Endothelial cell of umbilical vein (primary cell): ENCODE measurements around the gene IL10RB. TPM values are rescaled to one million over a fixed set of nuclear protein-coding genes. Genes with fewer than 3 reads are reported as not detected.

Experiments used
- BruUV-seq: library from RNA; stranded (reverse); fragments of 400-500 nt; replicated peaks from 2 replicates; lab custom pipeline; 2021; lab: Mats Ljungman, UMichigan
- CTCF ChIA-PET: fragments of 300-600, 350-600 bp; sonication (Branson Sonifier 250); formaldehyde crosslinking; loops from one replicate; lab custom pipeline; 2021; ENCODE audit warnings: antibody characterized with exemption, inconsistent platforms; lab: Charles Lee
- POLR2A ChIA-PET: fragments of 300-600, 350-600 bp; sonication (Branson Sonifier 250); formaldehyde crosslinking; loops from one replicate; lab custom pipeline; 2021; ENCODE audit warnings: antibody characterized with exemption, inconsistent platforms; lab: Charles Lee
- DNase-seq: peaks from one replicate; pipeline ENCODE4 v3.0.0-alpha.2; 2011; ENCODE audit warnings: low read depth, low spot score
- FAIRE-seq: peaks from 2 replicates; lab custom pipeline; 2011; peaks lifted over from hg19 to GRCh38; lab: Jason Lieb, UNC
- H2AFZ ChIP-seq: 2 replicates; pipeline ENCODE4 v1.6.0; 2012; ENCODE audit warnings: low read depth, low read length, control low read depth, inconsistent platforms
- H3K27ac ChIP-seq: 2 replicates; pipeline ENCODE4 v1.5.1; 2011; ENCODE audit warnings: low read depth, mild to moderate bottlenecking, control low read depth, low read length, moderate library complexity; ENCODE audit not compliant: insufficient read depth
- H3K27me3 ChIP-seq, 2 experiments: 2 replicates each; pipeline versions ENCODE4 v1.6.0 to v1.6.1; 2011; ENCODE audit warnings: low read length in 2 of 2, mixed read lengths in 1 of 2; ENCODE audit not compliant: control insufficient read depth in 2 of 2, insufficient read depth in 2 of 2
- H3K36me3 ChIP-seq, 2 experiments: 2 replicates in 1 of 2; 3 replicates in 1 of 2; pipeline ENCODE4 v1.5.1; 2011; ENCODE audit warnings: low read length in 2 of 2, mild to moderate bottlenecking in 1 of 2, moderate library complexity in 1 of 2; ENCODE audit not compliant: control insufficient read depth in 2 of 2, insufficient read depth in 2 of 2; ENCODE audit errors: extremely low read depth in 1 of 2
- H3K4me1 ChIP-seq: 3 replicates; pipeline ENCODE4 v1.5.1; 2011; ENCODE audit warnings: mild to moderate bottlenecking, low read length; ENCODE audit not compliant: control insufficient read depth, insufficient read depth; ENCODE audit errors: extremely low read depth
- H3K4me2 ChIP-seq: 2 replicates; pipeline ENCODE4 v1.6.1; 2011; ENCODE audit warnings: low read length, control low read depth, mixed read lengths; ENCODE audit not compliant: insufficient read depth
- H3K4me3 ChIP-seq, 3 experiments: fragments of 200-600 bp in 1 of 3; sonication (generic), shearing (Covaris generic) in 1 of 3; replicated peaks in 1 of 3; 2 replicates each; pipeline ENCODE4 v1.5.1; 2011 to 2016; ENCODE audit warnings: control low read depth in 3 of 3, low read length in 3 of 3, mild to moderate bottlenecking in 2 of 3, inconsistent platforms in 1 of 3, low read depth in 1 of 3, moderate library complexity in 1 of 3; ENCODE audit not compliant: insufficient read depth in 1 of 3
- H3K79me2 ChIP-seq: 2 replicates; pipeline ENCODE4 v1.6.0; 2012; ENCODE audit warnings: low read length, inconsistent platforms; ENCODE audit not compliant: control insufficient read depth, insufficient read depth
- H3K9ac ChIP-seq: replicated peaks from 2 replicates; pipeline ENCODE3; 2011; ENCODE audit warnings: low read length, control low read depth; ENCODE audit not compliant: insufficient read depth; ENCODE audit errors: extremely low read depth
- H3K9me1 ChIP-seq: replicated peaks from 3 replicates; pipeline ENCODE4 v1.6.0; 2011; ENCODE audit warnings: mild to moderate bottlenecking, low read length; ENCODE audit not compliant: control insufficient read depth, insufficient read depth; ENCODE audit errors: extremely low read depth
- H3K9me3 ChIP-seq: replicated peaks from 2 replicates; pipeline ENCODE4 v1.5.1; 2012; ENCODE audit warnings: low read length, inconsistent platforms; ENCODE audit not compliant: control insufficient read depth, insufficient read depth
- H4K20me1 ChIP-seq: replicated peaks from 2 replicates; pipeline ENCODE3; 2011; ENCODE audit warnings: mild to moderate bottlenecking, low read length; ENCODE audit not compliant: control insufficient read depth, insufficient read depth; ENCODE audit errors: extremely low read depth
- CTCF ChIP-seq, 2 donors: IDR thresholded peaks; 1 replicate in 1 of 2; 2 replicates in 1 of 2; pipeline ENCODE4 v1.5.1; 2011; ENCODE audit warnings: low read length in 2 of 2, mild to moderate bottlenecking in 2 of 2, moderate library complexity in 2 of 2, control low read depth in 1 of 2, inconsistent platforms in 1 of 2, low read depth in 1 of 2; ENCODE audit not compliant: insufficient read depth in 1 of 2; ENCODE audit errors: extremely low read depth in 1 of 2
- MAX ChIP-seq: IDR thresholded peaks from 2 replicates; pipeline ENCODE4 v1.6.1; 2011; ENCODE audit not compliant: insufficient read depth, insufficient read length
- POLR2AphosphoS5 ChIP-seq: IDR thresholded peaks from 2 replicates; pipeline ENCODE4 v1.6.1; 2012; ENCODE audit warnings: low read depth, mild to moderate bottlenecking, control low read depth, low read length, moderate library complexity; ENCODE audit not compliant: insufficient read depth
- dilution Hi-C: fragments of 300-500 bp; cut with MboI; formaldehyde crosslinking; loops from one replicate; pipeline ENCODE4 v1.15.0; 2019; ENCODE audit warnings: low sequenced_read_pairs; ENCODE audit not compliant: extremely low pct_ligation_motif_present
- intact Hi-C: fragments of 100-400 bp; cut with micrococcal nuclease; formaldehyde crosslinking; loops from one replicate; pipeline ENCODE4 v1.10.0; 2022
- polyA plus RNA-seq, 4 experiments: library from polyadenylated mRNA; depleted of rRNA in 3 of 4; stranded (reverse) in 3 of 4; unstranded in 1 of 4; fragments of >200 nt; gene quantifications; 2 replicates each; pipeline versions ENCODE4 v1.2.1 to v1.2.3, GENCODE V29; 2011 to 2012; ENCODE audit warnings: missing spikeins in 1 of 4
- total RNA-seq: library from RNA; stranded (reverse); gene quantifications from 2 replicates; pipeline ENCODE4 v1.2.3, GENCODE V29; 2021

Gene IL10RB
- total and polyA plus RNA-seq, 2 donors (not counting 3 experiments of a cell fraction or from before 2014, with no cell fraction given), result 21.9 to 31.4 TPM

DNA sequence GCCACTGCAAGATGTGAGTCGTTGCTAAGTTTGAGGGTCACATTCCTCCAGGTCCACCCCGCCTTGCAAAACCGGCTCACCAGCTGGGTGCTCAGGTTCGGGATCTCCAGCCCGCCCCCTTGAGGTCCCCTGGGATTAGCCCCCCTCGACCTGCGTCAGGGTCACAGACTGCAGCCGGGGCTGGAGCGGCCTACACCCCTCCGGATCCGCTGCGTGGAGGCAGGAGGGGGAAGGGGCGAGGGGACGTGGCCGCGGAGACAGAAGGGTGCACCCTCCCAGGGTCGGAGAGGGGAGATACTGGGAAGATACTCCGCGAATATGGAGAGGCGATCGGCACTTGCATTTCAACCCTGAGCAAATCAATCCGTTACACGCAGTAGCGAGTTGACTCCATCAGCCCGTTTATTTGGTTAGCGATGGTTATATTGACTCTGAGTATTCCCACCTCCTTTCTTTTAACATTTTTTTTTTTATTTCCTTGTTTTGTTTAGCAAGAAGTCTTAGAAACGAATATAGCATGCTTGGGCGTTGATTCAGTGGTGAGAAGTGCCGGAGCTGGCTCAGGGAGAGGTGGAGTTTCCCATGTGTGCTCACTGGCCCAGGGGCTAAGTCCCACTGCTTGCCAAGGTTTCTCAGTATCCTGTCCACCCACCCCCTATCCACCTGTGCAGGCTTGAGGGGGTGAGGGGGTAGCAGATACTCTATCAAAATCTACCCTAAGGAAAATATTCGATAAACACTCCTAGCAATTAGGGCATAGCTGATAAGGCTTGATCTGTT lies 35.4 kb upstream of the IL10RB start:
- Histone ChIP-seq H3K27me3 (peaks cover 6 to 8% of the 10 kb centered on the region in 2 experiments), H3K4me3 (peak overlapping the region; percentile 90 to 98 (median 96)), H3K36me3 (no peaks in the 10 kb centered on the region), H3K4me1 (peaks cover 40% of the 10 kb centered on the region), H2AFZ (peak overlapping the region; percentile 74), H3K4me2 (peak overlapping the region; percentile 90), H4K20me1 (no peaks in the 10 kb centered on the region), H3K79me2 (peaks cover 40% of the 10 kb centered on the region), H3K9me3 (no peaks in the 10 kb centered on the region), H3K27ac (peak overlapping the region; percentile 88), H3K9ac (peak overlapping the region; percentile 82), H3K9me1 (no peaks in the 10 kb centered on the region)
- POLR2A ChIA-PET, result no interaction called here
- dilution Hi-C loops (no loop called here), intact Hi-C loops (loop anchor here (2.0 kb wide), 1 partner anchor 36 kb away; the partner anchor contains the start of gene IL10RB)
- FAIRE-seq (peak; percentile 68), DNase-seq (peak; percentile 83)
- CTCF ChIA-PET, result interaction anchor here (1.1 to 2.4 kb wide), 5 partner anchors 31 to 215 kb away, joined by 3 to 11 read pairs (median 5); no protein-coding TSS in a partner anchor
- TF ChIP-seq MAX (no peak), CTCF (IDR thresholded peaks at IDR 0.05; ENCODE audit: extremely low read depth in 1 of 2, insufficient read depth in 1 of 2, low read depth in 1 of 2, low read length in 2 of 2) (peak in 1 of 2 donors; percentile 25), POLR2AphosphoS5 (no peak)
- no TSS peak for BruUV-seq
